MM.1S (cell line): Measurements from ENCODE around the gene LRRC61.

Experiments used
- DNase-seq: peaks from one replicate; pipeline ENCODE4 v3.0.0-alpha.2; 2015
- H2AFZ ChIP-seq: fragments of 300-600 bp; sonication (generic); 2 replicates; pipeline ENCODE4 v1.6.0; 2016; ENCODE audit warnings: antibody characterized with exemption, low read length
- H3F3A ChIP-seq: fragments of 300-600 bp; sonication (generic); 2 replicates; pipeline ENCODE4 v1.6.1; 2016; ENCODE audit warnings: mild to moderate bottlenecking, antibody characterized with exemption, low read length, moderate library complexity, mixed read lengths; ENCODE audit not compliant: insufficient read depth
- H3K27ac ChIP-seq: fragments of 300-600 bp; sonication (generic); 2 replicates; pipeline ENCODE4 v1.5.1; 2016; ENCODE audit warnings: mild to moderate bottlenecking, low read length
- H3K27me3 ChIP-seq: fragments of 300-600 bp; sonication (generic); replicated peaks from 2 replicates; pipeline ENCODE4 v1.6.0; 2016; ENCODE audit warnings: low read length; ENCODE audit not compliant: insufficient read depth
- H3K36me3 ChIP-seq: fragments of 300-600 bp; sonication (generic); replicated peaks from 2 replicates; pipeline ENCODE4 v1.6.1; 2016; ENCODE audit warnings: mild to moderate bottlenecking, low read length, mixed read lengths; ENCODE audit not compliant: insufficient read depth
- H3K4me1 ChIP-seq: fragments of 300-600 bp; sonication (generic); 2 replicates; pipeline ENCODE4 v1.6.1; 2016; ENCODE audit warnings: low read length, mixed read lengths
- H3K4me2 ChIP-seq: fragments of 300-600 bp; sonication (generic); 2 replicates; pipeline ENCODE4 v1.6.0; 2016; ENCODE audit warnings: low read depth, low read length
- H3K4me3 ChIP-seq: fragments of 300-600 bp; sonication (generic); 2 replicates; pipeline ENCODE4 v1.5.1; 2016; ENCODE audit warnings: low read length, mixed read lengths
- H3K79me2 ChIP-seq: fragments of 300-600 bp; sonication (generic); 2 replicates; pipeline ENCODE4 v1.6.1; 2016; ENCODE audit warnings: mixed run types, low read length, mixed read lengths
- H3K9ac ChIP-seq: fragments of 300-600 bp; sonication (generic); 2 replicates; pipeline ENCODE4 v1.6.1; 2016; ENCODE audit warnings: low read length, mixed read lengths
- H3K9me2 ChIP-seq: fragments of 300-600 bp; sonication (generic); replicated peaks from 2 replicates; pipeline ENCODE4 v1.6.1; 2016; ENCODE audit warnings: mild to moderate bottlenecking, low read length, mixed read lengths; ENCODE audit not compliant: insufficient read depth
- H3K9me3 ChIP-seq: fragments of 300-600 bp; sonication (generic); replicated peaks from 2 replicates; pipeline ENCODE4 v1.6.1; 2016; ENCODE audit warnings: mild to moderate bottlenecking, low read length, mixed read lengths; ENCODE audit not compliant: insufficient read depth
- H4K20me1 ChIP-seq: fragments of 300-600 bp; sonication (generic); 2 replicates; pipeline ENCODE4 v1.6.1; 2016; ENCODE audit warnings: mild to moderate bottlenecking, low read length, moderate library complexity, mixed read lengths; ENCODE audit not compliant: insufficient read depth
- EZH2 ChIP-seq: fragments of 300-600 bp; sonication (generic); optimal IDR thresholded peaks from 2 replicates; pipeline ENCODE3; 2017; ENCODE audit warnings: low read depth, mild to moderate bottlenecking, antibody characterized with exemption, low read length, mixed read lengths
- EZH2phosphoT487 ChIP-seq: fragments of 300-600 bp; sonication (generic); IDR thresholded peaks from 2 replicates; pipeline ENCODE4 v1.6.1; 2018; ENCODE audit warnings: antibody characterized with exemption, low read length
- TF ChIP-seq, protein P1 (sequence below): fragments of 300-600 bp; sonication (generic); IDR thresholded peaks from 2 replicates; pipeline ENCODE4 v1.5.1; 2016; ENCODE audit warnings: antibody characterized with exemption, low read length, mixed read lengths

LRRC61 gene

DNA sequence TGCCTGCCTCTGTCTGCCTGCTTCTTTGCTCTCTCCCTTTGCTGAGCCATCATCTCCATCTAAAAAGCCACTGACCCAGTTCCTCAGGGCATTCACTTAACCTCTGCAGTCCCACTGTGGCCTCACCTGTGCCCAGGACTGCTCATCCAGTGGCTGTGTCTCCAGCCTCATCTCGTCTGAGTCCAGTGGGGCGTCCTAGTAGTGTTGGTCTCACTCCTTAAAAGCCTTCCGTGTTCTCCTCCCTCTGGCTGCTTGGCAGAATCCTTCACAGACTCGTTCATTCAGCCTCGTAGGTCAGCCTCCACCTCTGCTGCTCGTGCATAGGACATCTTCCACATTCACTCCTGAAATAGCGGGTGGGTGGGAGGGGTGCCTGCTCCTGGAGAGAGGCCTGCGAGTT, 11.0 kb downstream of the LRRC61 start:
- no peak overlapping the region for H3K9ac ChIP-seq
- H3K4me1 ChIP-seq: no peaks in the 10 kb centered on the region
- no peaks in the 10 kb centered on the region for H3K36me3 ChIP-seq
- H3K27me3 ChIP-seq: no peaks in the 10 kb centered on the region
- DNase-seq: no peak
- H2AFZ ChIP-seq: no peak overlapping the region
- no peaks in the 10 kb centered on the region for H4K20me1 ChIP-seq
- TF ChIP-seq EZH2: no peak
- TF ChIP-seq, protein P1, sequence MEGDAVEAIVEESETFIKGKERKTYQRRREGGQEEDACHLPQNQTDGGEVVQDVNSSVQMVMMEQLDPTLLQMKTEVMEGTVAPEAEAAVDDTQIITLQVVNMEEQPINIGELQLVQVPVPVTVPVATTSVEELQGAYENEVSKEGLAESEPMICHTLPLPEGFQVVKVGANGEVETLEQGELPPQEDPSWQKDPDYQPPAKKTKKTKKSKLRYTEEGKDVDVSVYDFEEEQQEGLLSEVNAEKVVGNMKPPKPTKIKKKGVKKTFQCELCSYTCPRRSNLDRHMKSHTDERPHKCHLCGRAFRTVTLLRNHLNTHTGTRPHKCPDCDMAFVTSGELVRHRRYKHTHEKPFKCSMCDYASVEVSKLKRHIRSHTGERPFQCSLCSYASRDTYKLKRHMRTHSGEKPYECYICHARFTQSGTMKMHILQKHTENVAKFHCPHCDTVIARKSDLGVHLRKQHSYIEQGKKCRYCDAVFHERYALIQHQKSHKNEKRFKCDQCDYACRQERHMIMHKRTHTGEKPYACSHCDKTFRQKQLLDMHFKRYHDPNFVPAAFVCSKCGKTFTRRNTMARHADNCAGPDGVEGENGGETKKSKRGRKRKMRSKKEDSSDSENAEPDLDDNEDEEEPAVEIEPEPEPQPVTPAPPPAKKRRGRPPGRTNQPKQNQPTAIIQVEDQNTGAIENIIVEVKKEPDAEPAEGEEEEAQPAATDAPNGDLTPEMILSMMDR: no peak
- TF ChIP-seq EZH2phosphoT487: no peak
- H3F3A ChIP-seq: no peaks in the 10 kb centered on the region
- H3K27ac ChIP-seq: no peak overlapping the region
- H3K9me2 ChIP-seq: no peaks in the 10 kb centered on the region
- no peaks in the 10 kb centered on the region for H3K79me2 ChIP-seq
- H3K9me3 ChIP-seq: no peaks in the 10 kb centered on the region
- no peak overlapping the region for H3K4me3 ChIP-seq
- H3K4me2 ChIP-seq: no peak overlapping the region

DNA sequence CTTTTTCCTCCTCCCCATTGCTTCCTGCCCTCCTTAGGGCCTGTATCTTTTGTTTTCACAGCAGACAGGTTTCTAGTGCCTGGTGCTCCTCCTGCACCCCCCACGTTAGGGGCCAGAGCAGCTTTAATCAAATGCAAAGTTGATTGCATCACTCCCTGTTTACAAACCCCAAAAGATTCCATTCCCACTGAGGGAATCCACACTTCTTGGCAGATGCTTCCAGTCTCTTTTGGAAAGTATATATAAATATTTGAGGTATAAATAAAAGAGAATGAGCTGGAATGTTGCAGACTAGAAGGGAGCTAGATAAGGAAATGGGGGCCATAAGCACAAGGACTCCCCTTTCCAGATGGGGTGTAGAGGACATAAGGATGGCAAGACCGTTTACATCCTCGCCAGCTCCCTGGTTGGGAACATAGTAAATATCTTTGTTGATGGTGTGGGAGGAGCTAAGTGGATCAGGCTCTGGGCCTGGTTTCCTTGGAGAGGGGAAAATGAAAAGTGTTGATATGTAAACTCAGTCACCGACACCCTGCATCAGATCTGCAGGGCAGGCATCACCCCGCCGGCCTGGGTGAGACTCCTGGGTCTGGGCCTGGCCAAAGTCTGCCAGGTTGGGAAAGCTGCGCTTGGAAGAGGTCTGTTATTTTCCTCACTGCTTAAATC, 12.1 kb downstream of the LRRC61 start:
- Histone ChIP-seq H3K79me2 (no peaks in the 10 kb centered on the region), H3K4me2 (no peak overlapping the region), H3K9me2 (no peaks in the 10 kb centered on the region), H3K27ac (no peak overlapping the region), H3K27me3 (no peaks in the 10 kb centered on the region), H2AFZ (no peak overlapping the region), H3K9me3 (no peaks in the 10 kb centered on the region), H3K4me1 (no peaks in the 10 kb centered on the region), H4K20me1 (no peaks in the 10 kb centered on the region), H3K36me3 (no peaks in the 10 kb centered on the region), H3F3A (no peaks in the 10 kb centered on the region), H3K9ac (no peak overlapping the region), H3K4me3 (no peak overlapping the region)
- TF ChIP-seq, protein P1: no peak
- TF ChIP-seq EZH2phosphoT487 (no peak), EZH2 (no peak)
- no peak for DNase-seq

- H3K27ac ChIP-seq: no peak overlapping the region
- H3K4me3 ChIP-seq: no peak overlapping the region
- DNase-seq: no peak
- TF ChIP-seq EZH2phosphoT487: no peak
- TF ChIP-seq, protein P1: no peak
- TF ChIP-seq EZH2: no peak
- no peaks in the 10 kb centered on the region for H3K9me2 ChIP-seq
- H3K9ac ChIP-seq: no peak overlapping the region
- H3K79me2 ChIP-seq: no peaks in the 10 kb centered on the region
- H4K20me1 ChIP-seq: no peaks in the 10 kb centered on the region
- no peaks in the 10 kb centered on the region for H3F3A ChIP-seq
- H3K4me1 ChIP-seq: no peaks in the 10 kb centered on the region
- H3K27me3 ChIP-seq: no peaks in the 10 kb centered on the region
- H3K4me2 ChIP-seq: no peak overlapping the region
- H3K9me3 ChIP-seq: no peaks in the 10 kb centered on the region
- H2AFZ ChIP-seq: no peak overlapping the region
- no peaks in the 10 kb centered on the region for H3K36me3 ChIP-seq
Measured at GRCh38 chr7:150335774-150336112, 12.6 kb downstream of the LRRC61 start.
